Liver (tissue), 9 donors: ENCODE results near the gene ACTN1. TPM values are rescaled to one million over a fixed set of nuclear protein-coding genes. Genes with fewer than 3 reads are reported as not detected.
"Not testable (repeated sequence)": the region's sequence is repeated elsewhere in the genome, so short reads cannot be mapped to it uniquely, and the experiment has no call there.

Experiments used
- DNase-seq: peaks from one replicate; pipeline ENCODE4 v3.0.0-alpha.2; 2017; ENCODE audit warnings: low spot score
- H3K27ac ChIP-seq, 2 donors: one replicate each; pipeline ENCODE4 v1.7.0; 2013; ENCODE audit warnings: inconsistent platforms in 2 of 2, low read length in 2 of 2, control low read depth in 1 of 2, low read depth in 1 of 2, mild to moderate bottlenecking in 1 of 2
- H3K27me3 ChIP-seq, 4 donors: one replicate each; pipeline versions ENCODE4 v1.6.1 to v1.7.0; 2013; ENCODE audit warnings: low read length in 3 of 4, inconsistent platforms in 1 of 4, mild to moderate bottlenecking in 1 of 4, moderate library complexity in 1 of 4; ENCODE audit not compliant: control insufficient read depth in 4 of 4, insufficient read depth in 4 of 4
- H3K36me3 ChIP-seq, 4 donors: one replicate each; pipeline versions ENCODE4 v1.6.1 to v1.7.0; 2013; ENCODE audit warnings: low read length in 3 of 4, mild to moderate bottlenecking in 3 of 4, low read depth in 1 of 4, moderate library complexity in 1 of 4; ENCODE audit not compliant: control insufficient read depth in 4 of 4, insufficient read depth in 3 of 4
- H3K4me1 ChIP-seq, 4 donors: one replicate each; pipeline versions ENCODE4 v1.6.1 to v1.7.0; 2013; ENCODE audit warnings: low read length in 3 of 4, mild to moderate bottlenecking in 3 of 4, moderate library complexity in 1 of 4; ENCODE audit not compliant: control insufficient read depth in 4 of 4, insufficient read depth in 4 of 4
- H3K4me3 ChIP-seq, 3 donors: one replicate each; pipeline versions ENCODE4 v1.6.1 to v1.7.0; 2013; ENCODE audit warnings: low read length in 3 of 3, control low read depth in 1 of 3, low read depth in 1 of 3, mild to moderate bottlenecking in 1 of 3
- H3K9ac ChIP-seq, 2 donors: one replicate each; pipeline ENCODE4 v1.7.0; 2013; ENCODE audit warnings: low read length in 2 of 2, mild to moderate bottlenecking in 2 of 2, moderate library complexity in 2 of 2, control low read depth in 1 of 2, low read depth in 1 of 2
- H3K9me3 ChIP-seq, 4 donors: one replicate each; pipeline versions ENCODE4 v1.6.1 to v1.7.0; 2013; ENCODE audit warnings: low read length in 3 of 4; ENCODE audit not compliant: control insufficient read depth in 4 of 4
- FOXA2 ChIP-seq: IDR thresholded peaks from 2 replicates; pipeline ENCODE4 v1.6.1; 2016; ENCODE audit warnings: antibody characterized with exemption
- GABPA ChIP-seq, 2 donors: IDR thresholded peaks in 1 of 2; conservative IDR thresholded peaks in 1 of 2; 2 replicates each; pipeline ENCODE4 v1.6.1; 2016; ENCODE audit warnings: antibody characterized with exemption in 2 of 2, mild to moderate bottlenecking in 1 of 2, moderate library complexity in 1 of 2
- HNF4A ChIP-seq, 2 donors: conservative IDR thresholded peaks; 2 replicates each; pipeline ENCODE4 v1.6.1; 2016; ENCODE audit warnings: antibody characterized with exemption in 2 of 2, mild to moderate bottlenecking in 2 of 2
- HNF4G ChIP-seq: IDR thresholded peaks from 2 replicates; pipeline ENCODE4 v1.6.1; 2016; ENCODE audit warnings: antibody characterized with exemption
- JUND ChIP-seq, 2 donors: IDR thresholded peaks; 2 replicates each; pipeline ENCODE4 v1.6.1; 2016; ENCODE audit warnings: antibody characterized with exemption in 2 of 2
- RAD21 ChIP-seq, 2 donors: IDR thresholded peaks; 2 replicates each; pipeline ENCODE4 v1.6.1; 2016; ENCODE audit warnings: antibody characterized with exemption in 2 of 2, mild to moderate bottlenecking in 2 of 2
- REST ChIP-seq: IDR thresholded peaks from 2 replicates; pipeline ENCODE4 v1.6.1; 2016; ENCODE audit warnings: antibody characterized with exemption, mild to moderate bottlenecking
- SP1 ChIP-seq: IDR thresholded peaks from 2 replicates; pipeline ENCODE4 v1.6.1; 2018; ENCODE audit warnings: antibody characterized with exemption, mild to moderate bottlenecking
- TAF1 ChIP-seq: conservative IDR thresholded peaks from 2 replicates; pipeline ENCODE4 v1.6.1; 2016; ENCODE audit warnings: antibody characterized with exemption, mild to moderate bottlenecking
- WGBS: extraction: QIAGEN DNeasy Blood & Tissue Kit; methylation state at CpG from one replicate; pipeline ENCODE4 v1.1.7; 2013; 5-methylcytosine and 5-hydroxymethylcytosine counted together
- polyA plus RNA-seq, 2 donors: library from polyadenylated mRNA; stranded (reverse) in 1 of 2; unstranded in 1 of 2; fragments of 200-250 nt in 1 of 2; fragments of >200 nt in 1 of 2; fragmentation: Nextera tagmentation in 1 of 2; extraction: Ambion mirVana in 1 of 2; gene quantifications; one replicate each; pipeline versions ENCODE4 v1.2.1 to v1.2.3, GENCODE V29; 2013 to 2015
- total RNA-seq, 2 donors: library from RNA; depleted of rRNA; stranded (reverse); fragments of >200 nt; gene quantifications; one replicate each; pipeline ENCODE4 v1.2.3, GENCODE V29; 2014
- TF ChIP-seq, protein P1 (sequence below): IDR thresholded peaks from 2 replicates; pipeline ENCODE4 v1.6.1; 2016; ENCODE audit warnings: antibody characterized with exemption
- TF ChIP-seq, protein P2 (sequence below): IDR thresholded peaks from 2 replicates; pipeline ENCODE4 v1.6.1; 2016; ENCODE audit warnings: antibody characterized with exemption
- TF ChIP-seq, protein P3 (sequence below): IDR thresholded peaks from 2 replicates; pipeline ENCODE4 v1.6.1; 2016; ENCODE audit warnings: antibody characterized with exemption
- donor health status: healthy.
- donor health status: healthy.
- donor health status: healthy.
- donor health status: healthy.
- donor health status: healthy.

The ACTN1 gene
- total and polyA plus RNA-seq, 4 donors = 36.2 to 100 (median 63.1) TPM

- 93% methylated on average over 6 of the region's 6 CpGs for WGBS
- Histone ChIP-seq H3K36me3 (no peaks in the 10 kb centered on the region), H3K9ac (no peak overlapping the region), H3K4me1 (peaks cover 0 to 7% (median 0%) of the 10 kb centered on the region in 4 donors), H3K27me3 (no peaks in the 10 kb centered on the region), H3K4me3 (no peak overlapping the region), H3K27ac (no peak overlapping the region), H3K9me3 (no peaks in the 10 kb centered on the region)
- DNase-seq = no peak
- no peak for TF ChIP-seq GABPA (IDR thresholded peaks at IDR 0.05 in 1 of 2, conservative IDR thresholded peaks at IDR 0.05 in 1 of 2)
- TF ChIP-seq, protein P1, sequence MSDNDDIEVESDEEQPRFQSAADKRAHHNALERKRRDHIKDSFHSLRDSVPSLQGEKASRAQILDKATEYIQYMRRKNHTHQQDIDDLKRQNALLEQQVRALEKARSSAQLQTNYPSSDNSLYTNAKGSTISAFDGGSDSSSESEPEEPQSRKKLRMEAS = no peak
- no peak for TF ChIP-seq TAF1
- TF ChIP-seq SP1 = no peak
- TF ChIP-seq, protein P2, sequence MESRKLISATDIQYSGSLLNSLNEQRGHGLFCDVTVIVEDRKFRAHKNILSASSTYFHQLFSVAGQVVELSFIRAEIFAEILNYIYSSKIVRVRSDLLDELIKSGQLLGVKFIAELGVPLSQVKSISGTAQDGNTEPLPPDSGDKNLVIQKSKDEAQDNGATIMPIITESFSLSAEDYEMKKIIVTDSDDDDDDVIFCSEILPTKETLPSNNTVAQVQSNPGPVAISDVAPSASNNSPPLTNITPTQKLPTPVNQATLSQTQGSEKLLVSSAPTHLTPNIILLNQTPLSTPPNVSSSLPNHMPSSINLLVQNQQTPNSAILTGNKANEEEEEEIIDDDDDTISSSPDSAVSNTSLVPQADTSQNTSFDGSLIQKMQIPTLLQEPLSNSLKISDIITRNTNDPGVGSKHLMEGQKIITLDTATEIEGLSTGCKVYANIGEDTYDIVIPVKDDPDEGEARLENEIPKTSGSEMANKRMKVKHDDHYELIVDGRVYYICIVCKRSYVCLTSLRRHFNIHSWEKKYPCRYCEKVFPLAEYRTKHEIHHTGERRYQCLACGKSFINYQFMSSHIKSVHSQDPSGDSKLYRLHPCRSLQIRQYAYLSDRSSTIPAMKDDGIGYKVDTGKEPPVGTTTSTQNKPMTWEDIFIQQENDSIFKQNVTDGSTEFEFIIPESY = no peak
- TF ChIP-seq, protein P3, sequence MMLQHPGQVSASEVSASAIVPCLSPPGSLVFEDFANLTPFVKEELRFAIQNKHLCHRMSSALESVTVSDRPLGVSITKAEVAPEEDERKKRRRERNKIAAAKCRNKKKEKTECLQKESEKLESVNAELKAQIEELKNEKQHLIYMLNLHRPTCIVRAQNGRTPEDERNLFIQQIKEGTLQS = no peak
- no peak for TF ChIP-seq HNF4A (conservative IDR thresholded peaks at IDR 0.05)
- TF ChIP-seq RAD21 (IDR thresholded peaks at IDR 0.05) = no peak
- TF ChIP-seq REST = no peak
- no peak for TF ChIP-seq FOXA2
- no peak for TF ChIP-seq JUND (IDR thresholded peaks at IDR 0.05)
- no peak for TF ChIP-seq HNF4G
Measured at GRCh38 chr14:68853749-68854148, 125.4 kb downstream of the ACTN1 start.

DNA sequence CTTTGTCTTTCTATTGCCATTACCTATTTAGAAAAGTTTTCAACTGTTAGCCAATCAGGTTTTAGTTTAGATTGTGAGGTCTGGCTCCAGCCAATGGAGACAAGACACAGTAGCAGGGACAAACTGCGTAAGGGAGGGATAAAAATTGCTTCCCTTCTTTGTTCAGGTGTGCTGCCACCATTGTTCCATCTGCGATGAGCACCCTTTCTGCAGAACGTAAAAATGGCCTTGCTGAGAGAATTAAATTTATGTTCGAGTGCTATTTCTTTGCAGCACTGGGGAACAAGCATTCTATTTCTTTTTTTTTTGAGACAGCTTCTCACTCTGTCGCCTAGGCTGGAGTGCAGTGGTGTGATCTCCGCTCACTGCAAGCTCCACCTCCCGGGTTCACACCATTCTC is 126.6 kb downstream of the ACTN1 start:
- not testable (repeated sequence) for H3K27ac ChIP-seq, H3K9me3 ChIP-seq, H3K27me3 ChIP-seq, DNase-seq, H3K4me3 ChIP-seq, H3K9ac ChIP-seq, H3K36me3 ChIP-seq
- 97% methylated on average over 7 of the region's 7 CpGs for WGBS
- peaks cover 3 to 16% (median 6%) of the 10 kb centered on the region in 4 donors for H3K4me1 ChIP-seq

GRCh38 chr14:68851078-68851477 is 128.0 kb downstream of the ACTN1 start:
- DNase-seq = no peak
- no peak for TF ChIP-seq GABPA (IDR thresholded peaks at IDR 0.05 in 1 of 2, conservative IDR thresholded peaks at IDR 0.05 in 1 of 2)
- no peak overlapping the region for H3K9ac ChIP-seq
- no peaks in the 10 kb centered on the region for H3K9me3 ChIP-seq
- H3K4me1 ChIP-seq = peaks cover 3 to 16% (median 6%) of the 10 kb centered on the region in 4 donors
- H3K36me3 ChIP-seq = no peaks in the 10 kb centered on the region
- H3K4me3 ChIP-seq = no peak overlapping the region
- WGBS = 84% methylated on average over 5 of the region's 5 CpGs
- H3K27me3 ChIP-seq = no peaks in the 10 kb centered on the region
- H3K27ac ChIP-seq = no peak overlapping the region
